ENCODE data around the gene FRMD4A.
"Not testable (repeated sequence)": the region's sequence is repeated elsewhere in the genome, so short reads cannot be mapped to it uniquely, and the experiment has no call there.

FRMD4A gene

DNA sequence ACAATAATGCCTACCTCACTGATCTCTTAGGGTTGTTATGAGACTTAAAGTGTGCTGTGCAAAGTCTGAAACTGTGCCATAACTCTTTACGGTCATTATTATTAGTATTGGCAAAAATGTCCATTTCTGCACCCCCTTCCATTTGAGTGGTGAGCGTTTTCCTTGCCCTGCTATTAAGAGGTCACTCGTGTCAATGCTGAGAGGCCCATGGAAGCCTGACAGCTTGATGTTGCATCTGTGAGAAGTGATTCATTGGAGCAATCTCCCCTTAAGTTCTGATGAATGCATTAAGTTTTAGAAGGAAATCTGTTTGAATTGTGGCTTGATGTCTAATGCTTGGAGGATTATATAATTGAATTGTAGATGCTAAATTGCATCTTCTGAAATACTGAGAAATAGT is 253.3 kb downstream of the FRMD4A start:
- DNase-seq (ENCODE audit: low read depth), result no peak
- H3K4me3 ChIP-seq (ENCODE audit: low read depth, low read length), result no peak overlapping the region

DNA sequence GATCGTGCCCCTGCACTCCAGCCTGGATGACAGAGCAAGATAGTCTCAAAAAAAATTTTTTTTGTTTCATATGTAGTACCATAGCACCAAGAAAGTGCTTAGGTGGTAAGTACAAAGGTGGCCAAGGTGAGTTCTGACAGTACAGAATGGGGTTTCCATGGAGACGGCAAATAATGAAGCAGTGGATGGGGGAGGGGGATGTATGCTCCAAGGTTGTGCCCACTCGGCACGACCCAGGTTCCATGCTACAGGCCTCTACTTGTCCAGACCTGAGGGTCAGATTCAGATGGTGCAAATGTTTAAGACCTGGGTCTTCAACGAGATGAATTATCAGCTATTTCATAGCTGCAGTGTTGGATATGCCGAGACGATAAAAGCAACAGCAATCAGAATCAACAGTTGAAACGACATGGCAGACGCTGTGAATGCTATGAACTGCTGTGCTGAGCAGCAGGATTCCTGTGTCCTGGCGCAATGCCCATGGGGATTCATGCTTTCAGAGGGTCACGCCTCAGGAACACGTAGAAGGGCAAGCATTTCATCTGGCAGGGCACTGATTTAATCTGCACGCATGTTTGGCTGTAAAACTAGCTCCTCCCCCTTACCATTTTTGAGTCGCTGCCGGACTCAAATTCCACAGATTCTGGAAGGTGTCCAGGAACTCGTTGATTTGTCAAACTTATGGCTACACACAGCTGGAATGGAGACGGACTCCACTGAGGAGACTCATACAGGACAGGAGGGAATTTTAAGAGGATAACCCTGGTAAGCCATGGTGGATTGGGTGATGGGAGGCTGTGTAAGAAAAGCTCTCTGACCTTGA is 256.5 kb downstream of the FRMD4A start:
- TF ChIP-seq, protein P1, sequence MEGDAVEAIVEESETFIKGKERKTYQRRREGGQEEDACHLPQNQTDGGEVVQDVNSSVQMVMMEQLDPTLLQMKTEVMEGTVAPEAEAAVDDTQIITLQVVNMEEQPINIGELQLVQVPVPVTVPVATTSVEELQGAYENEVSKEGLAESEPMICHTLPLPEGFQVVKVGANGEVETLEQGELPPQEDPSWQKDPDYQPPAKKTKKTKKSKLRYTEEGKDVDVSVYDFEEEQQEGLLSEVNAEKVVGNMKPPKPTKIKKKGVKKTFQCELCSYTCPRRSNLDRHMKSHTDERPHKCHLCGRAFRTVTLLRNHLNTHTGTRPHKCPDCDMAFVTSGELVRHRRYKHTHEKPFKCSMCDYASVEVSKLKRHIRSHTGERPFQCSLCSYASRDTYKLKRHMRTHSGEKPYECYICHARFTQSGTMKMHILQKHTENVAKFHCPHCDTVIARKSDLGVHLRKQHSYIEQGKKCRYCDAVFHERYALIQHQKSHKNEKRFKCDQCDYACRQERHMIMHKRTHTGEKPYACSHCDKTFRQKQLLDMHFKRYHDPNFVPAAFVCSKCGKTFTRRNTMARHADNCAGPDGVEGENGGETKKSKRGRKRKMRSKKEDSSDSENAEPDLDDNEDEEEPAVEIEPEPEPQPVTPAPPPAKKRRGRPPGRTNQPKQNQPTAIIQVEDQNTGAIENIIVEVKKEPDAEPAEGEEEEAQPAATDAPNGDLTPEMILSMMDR (IDR thresholded peaks at IDR 0.05; ENCODE audit: low read depth, low read length), result no peak
- TF ChIP-seq, protein P2, sequence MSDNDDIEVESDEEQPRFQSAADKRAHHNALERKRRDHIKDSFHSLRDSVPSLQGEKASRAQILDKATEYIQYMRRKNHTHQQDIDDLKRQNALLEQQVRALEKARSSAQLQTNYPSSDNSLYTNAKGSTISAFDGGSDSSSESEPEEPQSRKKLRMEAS (IDR thresholded peaks at IDR 0.05; ENCODE audit: low read depth, low read length), result no peak
- TF ChIP-seq POLR2A (IDR thresholded peaks at IDR 0.05; ENCODE audit: extremely low read depth, insufficient read length) (no peak), MYC (IDR thresholded peaks at IDR 0.05; ENCODE audit: low read depth, low read length) (no peak)
- no peak for DNase-seq (ENCODE audit: low read depth)
- H3K4me3 ChIP-seq (ENCODE audit: low read depth, low read length), result no peak overlapping the region

More for the DNA sequence above, 253.3 kb downstream of the FRMD4A start:
- no peak for TF ChIP-seq POLR2A (IDR thresholded peaks at IDR 0.05; ENCODE audit: extremely low read depth, insufficient read length)
- TF ChIP-seq, protein P1 (IDR thresholded peaks at IDR 0.05; ENCODE audit: low read depth, low read length), result no peak
- TF ChIP-seq MYC (IDR thresholded peaks at IDR 0.05; ENCODE audit: low read depth, low read length), result no peak
- TF ChIP-seq, protein P2 (IDR thresholded peaks at IDR 0.05; ENCODE audit: low read depth, low read length), result no peak

DNA sequence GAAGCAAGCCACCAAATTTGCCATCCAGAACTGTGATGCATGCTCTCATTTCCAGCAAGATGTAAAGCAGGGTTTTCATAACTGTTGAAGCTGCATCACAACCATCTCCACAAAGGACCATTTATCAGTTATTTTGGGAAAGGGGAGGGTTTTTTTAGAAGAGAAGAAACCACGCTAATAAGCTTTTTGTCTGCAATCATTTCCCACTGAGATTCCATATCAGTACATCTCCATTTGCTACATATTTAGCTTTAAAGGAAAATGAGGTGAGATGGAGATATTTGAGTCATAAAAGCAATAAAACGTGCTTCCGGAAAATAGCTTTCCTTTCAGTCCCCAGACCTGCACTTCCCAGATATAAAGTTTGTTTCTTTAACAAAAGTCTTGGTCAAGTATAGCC is 258.2 kb downstream of the FRMD4A start:
- TF ChIP-seq, protein P2 (IDR thresholded peaks at IDR 0.05; ENCODE audit: low read depth, low read length), result no peak
- TF ChIP-seq, protein P1 (IDR thresholded peaks at IDR 0.05; ENCODE audit: low read depth, low read length), result no peak
- TF ChIP-seq POLR2A (IDR thresholded peaks at IDR 0.05; ENCODE audit: extremely low read depth, insufficient read length), result no peak
- no peak for TF ChIP-seq MYC (IDR thresholded peaks at IDR 0.05; ENCODE audit: low read depth, low read length)
- no peak for DNase-seq (ENCODE audit: low read depth)
- H3K4me3 ChIP-seq (ENCODE audit: low read depth, low read length), result no peak overlapping the region

DNA sequence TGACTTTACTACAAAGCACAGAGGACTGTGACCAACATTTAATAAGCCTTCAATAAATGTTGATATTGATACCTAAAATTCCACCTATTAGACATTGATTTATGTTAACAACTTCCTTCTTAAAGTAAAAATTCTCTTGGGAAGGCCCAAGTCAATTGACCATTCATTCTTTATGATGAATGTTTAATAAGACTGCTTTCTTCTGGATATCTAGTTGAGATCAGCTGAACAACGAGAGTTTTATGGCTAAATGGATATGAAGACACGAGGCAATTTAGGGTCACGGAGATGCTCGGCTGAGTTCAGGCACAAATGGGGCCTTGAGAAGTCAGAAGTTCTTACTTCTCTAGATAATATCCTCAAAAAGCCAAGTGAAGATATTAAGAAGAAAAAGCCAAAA is 258.8 kb downstream of the FRMD4A start:
- TF ChIP-seq, protein P2 (IDR thresholded peaks at IDR 0.05; ENCODE audit: low read depth, low read length), result no peak
- TF ChIP-seq MYC (IDR thresholded peaks at IDR 0.05; ENCODE audit: low read depth, low read length) (no peak), POLR2A (IDR thresholded peaks at IDR 0.05; ENCODE audit: extremely low read depth, insufficient read length) (no peak)
- TF ChIP-seq, protein P1 (IDR thresholded peaks at IDR 0.05; ENCODE audit: low read depth, low read length), result no peak
- no peak overlapping the region for H3K4me3 ChIP-seq (ENCODE audit: low read depth, low read length)
- no peak for DNase-seq (ENCODE audit: low read depth)

DNA sequence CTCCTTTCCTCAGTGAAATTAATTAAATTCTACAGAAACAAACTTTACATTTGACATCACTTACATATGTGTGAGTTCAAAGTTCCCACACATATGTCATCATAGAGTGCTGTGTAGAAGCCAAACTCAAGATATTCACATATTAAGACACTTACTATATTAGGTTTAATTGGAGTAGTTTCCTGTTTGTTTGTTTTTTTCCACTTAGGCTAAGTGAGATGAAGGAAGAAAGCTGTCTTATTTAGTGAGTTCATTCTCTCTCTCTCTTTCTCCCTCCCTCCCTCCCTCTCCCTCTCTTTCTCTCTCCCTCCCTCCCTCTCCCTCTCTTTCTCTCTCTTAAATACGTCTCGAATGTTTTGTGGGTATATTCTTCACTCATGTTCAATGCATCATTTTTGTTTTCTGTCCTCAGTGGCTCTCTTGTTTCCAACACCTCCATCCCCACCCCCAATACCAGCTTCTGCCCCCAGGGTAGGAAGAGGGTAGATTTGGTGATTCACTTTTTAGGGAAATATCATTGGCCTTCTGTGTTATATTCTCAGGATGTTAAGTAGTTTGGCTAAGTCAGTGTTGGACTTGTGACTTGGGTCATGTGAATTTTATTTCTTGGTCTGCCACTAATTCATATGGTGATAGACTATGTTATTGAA is 262.0 kb downstream of the FRMD4A start:
- TF ChIP-seq, protein P1 (IDR thresholded peaks at IDR 0.05; ENCODE audit: low read depth, low read length), result no peak
- no peak for TF ChIP-seq POLR2A (IDR thresholded peaks at IDR 0.05; ENCODE audit: extremely low read depth, insufficient read length)
- TF ChIP-seq, protein P2 (IDR thresholded peaks at IDR 0.05; ENCODE audit: low read depth, low read length), result no peak
- TF ChIP-seq MYC (IDR thresholded peaks at IDR 0.05; ENCODE audit: low read depth, low read length), result no peak
- H3K4me3 ChIP-seq (ENCODE audit: low read depth, low read length), result no peak overlapping the region

DNA sequence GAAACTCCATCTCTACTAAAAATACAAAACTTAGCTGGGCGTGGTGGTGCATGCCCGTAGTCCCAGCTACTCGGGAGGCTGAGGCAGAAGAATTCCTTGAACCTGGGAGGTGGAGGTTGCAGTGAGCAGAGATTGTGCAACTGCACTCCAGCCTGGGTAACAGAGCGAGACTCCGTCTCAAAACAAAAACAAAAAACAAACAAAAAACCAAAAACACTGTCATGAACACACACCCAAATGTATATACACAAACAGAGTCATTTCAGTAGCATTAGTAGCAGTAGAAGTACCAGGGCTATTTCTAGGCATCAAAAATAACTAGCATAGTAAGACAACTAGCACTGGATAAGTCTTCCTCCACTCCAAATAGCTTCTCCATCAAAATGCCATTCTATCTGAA is 263.1 kb downstream of the FRMD4A start:
- DNase-seq (ENCODE audit: low read depth); H3K4me3 ChIP-seq (ENCODE audit: low read depth, low read length): not testable (repeated sequence)

More for the DNA sequence above, 262.0 kb downstream of the FRMD4A start:
- DNase-seq (ENCODE audit: low read depth), result no peak

All from NB4 (cell line).